HG02798 (cell line): ENCODE results near the gene AFMID.
"Not testable (repeated sequence)": the region's sequence is repeated elsewhere in the genome, so short reads cannot be mapped to it uniquely, and the experiment has no call there.

ENCODE experiments used
- ATAC-seq: cut with Tn5 transposase; IDR thresholded peaks from one replicate; pipeline ENCODE4 v1.9.1; 2021; ENCODE audit warnings: mild to moderate bottlenecking; ENCODE audit not compliant: unreplicated experiment, poor library complexity

Gene AFMID

DNA sequence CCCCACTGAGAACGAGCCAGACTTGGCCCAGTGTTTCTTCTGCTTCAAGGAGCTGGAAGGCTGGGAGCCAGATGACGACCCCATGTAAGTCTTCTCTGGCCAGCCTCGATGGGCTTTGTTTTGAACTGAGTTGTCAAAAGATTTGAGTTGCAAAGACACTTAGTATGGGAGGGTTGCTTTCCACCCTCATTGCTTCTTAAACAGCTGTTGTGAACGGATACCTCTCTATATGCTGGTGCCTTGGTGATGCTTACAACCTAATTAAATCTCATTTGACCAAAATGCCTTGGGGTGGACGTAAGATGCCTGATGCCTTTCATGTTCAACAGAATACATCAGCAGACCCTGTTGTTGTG, 27.5 kb downstream of the AFMID start:
- ATAC-seq, result no peak

GRCh38 chr17:78219396-78220150, 32.4 kb downstream of the AFMID start:
- no peak for ATAC-seq

DNA sequence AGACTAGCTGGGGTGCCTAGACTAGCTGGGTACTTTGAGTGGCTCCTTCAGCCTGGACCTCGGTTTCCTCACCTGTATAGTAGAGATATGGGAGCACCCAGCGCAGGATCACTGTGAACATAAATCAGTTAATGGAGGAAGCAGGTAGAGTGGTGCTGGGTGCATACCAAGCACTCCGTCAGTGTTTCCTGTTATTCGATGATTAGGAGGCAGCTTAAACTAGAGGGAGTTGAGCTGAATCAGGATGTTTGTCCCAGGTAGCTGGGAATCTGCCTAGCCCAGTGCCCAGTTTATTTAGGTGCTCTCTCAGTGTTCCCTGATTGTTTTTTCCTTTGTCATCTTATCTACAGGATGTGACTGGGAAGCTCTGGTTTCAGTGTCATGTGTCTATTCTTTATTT, 35.9 kb downstream of the AFMID start:
- no peak for ATAC-seq

GRCh38 chr17:78223765-78224164, 36.6 kb downstream of the AFMID start:
- ATAC-seq, result no peak

GRCh38 chr17:78224231-78225087, 37.3 kb downstream of the AFMID start:
- no peak for ATAC-seq

DNA sequence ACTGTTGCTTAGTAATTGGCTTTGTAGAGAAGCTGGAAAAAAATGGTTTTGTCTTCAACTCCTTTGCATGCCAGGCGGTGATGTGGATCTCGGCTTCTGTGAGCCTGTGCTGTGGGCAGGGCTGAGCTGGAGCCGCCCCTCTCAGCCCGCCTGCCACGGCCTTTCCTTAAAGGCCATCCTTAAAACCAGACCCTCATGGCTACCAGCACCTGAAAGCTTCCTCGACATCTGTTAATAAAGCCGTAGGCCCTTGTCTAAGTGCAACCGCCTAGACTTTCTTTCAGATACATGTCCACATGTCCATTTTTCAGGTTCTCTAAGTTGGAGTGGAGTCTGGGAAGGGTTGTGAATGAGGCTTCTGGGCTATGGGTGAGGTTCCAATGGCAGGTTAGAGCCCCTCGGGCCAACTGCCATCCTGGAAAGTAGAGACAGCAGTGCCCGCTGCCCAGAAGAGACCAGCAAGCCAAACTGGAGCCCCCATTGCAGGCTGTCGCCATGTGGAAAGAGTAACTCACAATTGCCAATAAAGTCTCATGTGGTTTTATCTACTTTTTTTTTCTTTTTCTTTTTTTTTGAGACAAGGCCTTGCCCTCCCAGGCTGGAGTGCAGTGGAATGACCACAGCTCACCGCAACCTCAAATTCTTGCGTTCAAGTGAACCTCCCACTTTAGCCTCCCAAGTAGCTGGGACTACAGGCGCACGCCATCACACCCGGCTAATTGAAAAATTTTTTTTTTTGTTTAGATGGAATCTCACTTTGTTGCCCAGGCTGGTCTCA, 38.1 kb downstream of the AFMID start:
- no peak for ATAC-seq

DNA sequence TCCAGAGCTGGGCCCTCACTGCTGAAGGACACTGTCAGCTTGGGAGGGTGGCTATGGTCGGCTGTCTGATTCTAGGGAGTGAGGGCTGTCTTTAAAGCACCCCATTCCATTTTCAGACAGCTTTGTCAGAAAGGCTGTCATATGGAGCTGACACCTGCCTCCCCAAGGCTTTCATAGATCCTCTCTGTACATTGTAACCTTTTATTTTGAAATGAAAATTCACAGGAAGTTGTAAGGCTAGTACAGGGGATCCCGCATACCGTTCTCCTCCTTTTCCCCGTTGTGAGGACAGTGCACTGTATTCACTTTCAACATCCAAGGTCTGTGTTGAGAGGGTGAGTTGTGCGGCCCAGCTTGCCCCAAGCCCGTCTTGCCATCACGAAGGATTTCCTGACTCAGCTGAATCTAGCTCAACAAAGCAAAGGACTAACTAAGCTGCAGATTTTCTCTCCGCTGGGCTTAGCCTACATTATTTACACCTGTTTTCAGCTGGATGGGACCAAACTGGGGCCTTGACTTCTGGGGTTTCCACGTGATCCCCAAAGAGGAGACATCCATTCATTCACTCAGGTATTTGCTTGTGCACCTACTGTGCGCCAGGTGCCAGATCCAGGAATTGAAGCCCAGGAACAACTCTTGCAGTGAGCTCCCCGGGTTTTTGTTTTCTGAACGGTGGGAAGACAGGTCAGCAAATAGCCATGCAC, 39.0 kb downstream of the AFMID start:
- no peak for ATAC-seq

- ATAC-seq, result no peak
These were observed 39.7 kb downstream of the AFMID start for GRCh38 chr17:78226759-78227454.

DNA sequence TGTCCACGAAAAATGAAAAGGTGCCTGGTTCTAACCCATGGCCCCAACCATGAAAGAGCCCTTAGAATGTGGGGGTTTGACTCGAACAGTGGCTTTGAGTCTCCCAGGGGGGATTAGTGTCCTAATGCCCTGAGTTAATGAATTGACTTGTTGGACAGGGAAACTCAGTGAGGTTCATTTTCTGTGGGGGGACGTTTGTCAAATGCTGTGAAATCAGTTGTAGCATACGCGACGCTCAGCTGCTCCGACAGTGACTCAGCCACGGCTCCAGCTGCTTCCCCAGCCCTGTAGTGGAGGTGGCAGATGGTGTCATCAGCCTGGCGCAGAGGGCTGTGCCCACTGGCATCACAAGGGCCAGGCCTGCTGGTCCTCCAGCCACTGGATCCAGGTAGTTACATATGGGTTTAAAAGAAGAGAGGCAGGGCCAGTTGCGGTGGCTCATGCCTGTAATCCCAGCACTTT, 40.3 kb downstream of the AFMID start:
- ATAC-seq, result no peak

DNA sequence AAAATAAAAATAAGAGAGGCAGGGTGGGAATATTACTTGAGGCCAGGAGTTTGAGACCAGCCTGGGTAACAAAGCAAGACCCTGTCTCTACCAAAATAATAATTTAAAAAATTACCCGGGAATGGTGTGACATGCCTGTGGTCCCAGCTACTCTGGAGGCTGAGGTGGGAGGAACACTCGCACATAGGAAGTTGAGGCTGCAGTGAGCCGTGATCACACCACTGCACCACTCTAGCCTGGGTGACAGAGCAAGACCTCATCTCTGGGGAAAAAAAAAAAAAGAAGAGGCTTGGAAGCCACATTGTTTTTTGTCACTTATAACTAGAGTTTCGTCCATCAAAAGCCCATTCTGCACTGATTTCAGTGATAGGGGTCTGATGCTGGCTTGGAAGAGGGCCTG, 41.0 kb downstream of the AFMID start:
- no peak for ATAC-seq

GRCh38 chr17:78230252-78230962, 43.2 kb downstream of the AFMID start:
- no peak for ATAC-seq

DNA sequence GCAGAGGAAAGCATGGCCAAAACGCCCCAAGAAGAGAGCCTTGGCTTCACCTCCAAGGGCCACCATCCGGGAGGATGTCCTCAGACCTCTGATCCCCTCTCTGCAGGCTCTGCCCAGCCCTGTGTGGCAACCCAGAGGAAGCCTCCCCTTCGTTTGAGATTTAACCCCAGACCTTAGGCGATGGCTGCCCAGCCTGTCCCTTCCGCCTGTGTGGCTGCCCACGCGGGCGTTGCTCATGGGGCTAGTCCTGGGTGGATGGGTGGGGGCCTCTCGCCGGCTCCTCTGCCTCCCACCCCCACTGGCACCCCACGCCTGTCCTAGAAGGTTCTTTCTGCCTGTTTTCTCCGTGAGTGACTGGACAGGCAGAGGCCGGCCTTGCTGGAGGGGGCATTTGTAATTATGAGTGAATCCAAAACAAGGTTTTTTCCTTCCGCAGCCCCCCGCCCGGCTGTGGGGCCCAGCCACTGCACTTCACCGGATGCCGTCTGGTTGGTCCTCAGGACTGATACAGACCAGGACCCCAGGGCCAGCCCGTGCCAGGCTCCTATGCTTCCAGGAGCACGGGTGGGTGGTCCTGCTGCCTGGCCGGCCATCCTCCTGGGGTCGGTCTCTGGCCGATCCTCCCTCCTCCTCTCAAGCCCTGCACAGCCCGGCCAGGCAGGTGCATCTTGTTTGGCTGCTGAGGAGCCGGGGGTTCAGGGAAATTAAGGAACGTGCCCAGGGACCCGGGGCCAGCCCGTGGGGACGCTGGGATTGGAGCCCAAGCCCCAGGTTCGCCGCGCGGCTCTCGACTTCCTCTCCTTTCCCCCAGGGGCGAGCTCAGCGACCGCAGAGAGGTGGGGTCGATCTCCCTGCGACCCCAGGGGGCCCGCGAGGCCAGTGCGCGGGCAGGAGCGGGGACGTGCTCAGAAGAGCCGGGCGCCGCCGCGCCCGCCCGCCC, 44.1 kb downstream of the AFMID start, which contains the start of gene TMEM235:
Gene TMEM235, plus strand, starts transcription at position 636 of the 940 bp plus-strand sequence. CDS start 393 bp downstream, outside the sequence.
- no peak for ATAC-seq

GRCh38 chr17:78231991-78232858, 45.1 kb downstream of the AFMID start:
- ATAC-seq, result no peak

DNA sequence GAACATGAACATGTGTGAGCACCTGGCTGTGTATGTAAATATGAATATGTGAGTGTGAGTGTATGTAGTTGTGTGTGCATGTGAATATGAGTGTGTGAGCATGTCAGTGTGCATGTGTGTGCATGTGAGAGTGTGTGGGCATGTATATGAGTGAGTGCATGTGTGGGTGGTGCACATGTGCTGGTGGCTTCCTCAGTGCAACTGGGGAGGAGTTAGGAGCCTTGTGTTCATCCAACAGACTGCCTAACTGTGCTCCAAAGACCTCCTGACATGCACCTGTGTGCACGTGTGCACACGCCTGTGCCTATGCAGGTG, 45.7 kb downstream of the AFMID start:
- ATAC-seq, result no peak

- ATAC-seq, result no peak
These were observed 46.5 kb downstream of the AFMID start for GRCh38 chr17:78233678-78234077.

- ATAC-seq, result no peak
These were observed 47.2 kb downstream of the AFMID start for GRCh38 chr17:78234261-78234865.

DNA sequence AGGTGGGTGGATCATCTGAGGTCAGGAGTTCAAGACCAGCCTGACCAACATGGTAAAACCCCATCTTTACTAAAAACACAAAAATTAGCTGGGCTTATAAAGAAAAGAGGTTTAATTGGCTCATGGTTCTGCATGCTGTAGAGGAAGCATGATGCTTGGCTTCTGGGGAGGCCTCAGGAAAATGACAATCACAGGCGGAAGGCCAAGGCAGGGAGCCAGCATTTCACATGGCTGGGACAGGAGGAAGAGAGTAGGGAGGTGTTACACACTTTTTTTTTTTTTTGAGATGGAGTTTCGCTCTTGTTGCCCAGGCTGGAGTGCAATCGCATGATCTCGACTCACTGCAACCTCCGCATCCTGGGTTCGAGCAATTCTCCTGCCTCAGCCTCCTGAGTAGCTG, 47.9 kb downstream of the AFMID start:
- ATAC-seq, result not testable (repeated sequence)
